Epithelial cell of prostate (primary cell): ENCODE measurements around the gene GNB4.

ENCODE experiments used
- DNase-seq: peaks from one replicate; pipeline ENCODE4 v3.0.0-alpha.2; 2011; ENCODE audit warnings: low read depth, low spot score
- H3K27ac ChIP-seq: fragments of 450-650 bp; 2 replicates; pipeline ENCODE4 v1.5.1; 2017; ENCODE audit warnings: mild to moderate bottlenecking

GNB4 gene

GRCh38 chr3:179451265-179452175, at the start of gene GNB4:
GNB4 (minus strand) TSS chr3:179451470; CDS start chr3:179426200, 25,270 bp downstream.
- H3K27ac ChIP-seq = peak within 1 kb of the TSS; percentile 44
- no peak for DNase-seq

GRCh38 chr3:179495483-179495882, 44.2 kb upstream of the GNB4 start:
- H3K27ac ChIP-seq = no peak overlapping the region
- no peak for DNase-seq

- DNase-seq = no peak
- H3K27ac ChIP-seq = no peak overlapping the region
Measured at GRCh38 chr3:179493260-179493659, 42.0 kb upstream of the GNB4 start.

- DNase-seq = no peak
- H3K27ac ChIP-seq = no peak overlapping the region
Measured at GRCh38 chr3:179488213-179488612, 36.9 kb upstream of the GNB4 start.

GRCh38 chr3:179486806-179487205, 35.5 kb upstream of the GNB4 start:
- no peak overlapping the region for H3K27ac ChIP-seq

GRCh38 chr3:179482857-179483256, 31.6 kb upstream of the GNB4 start:
- no peak for DNase-seq
- no peak overlapping the region for H3K27ac ChIP-seq

More at GRCh38 chr3:179486806-179487205, 35.5 kb upstream of the GNB4 start:
- DNase-seq = no peak

- no peak overlapping the region for H3K27ac ChIP-seq
- DNase-seq = no peak
Measured at GRCh38 chr3:179476215-179476614, 24.9 kb upstream of the GNB4 start.

- no peak for DNase-seq
- H3K27ac ChIP-seq = no peak overlapping the region
Measured at GRCh38 chr3:179474480-179474879, 23.2 kb upstream of the GNB4 start.

- no peak for DNase-seq
- H3K27ac ChIP-seq = no peak overlapping the region
Measured at GRCh38 chr3:179473565-179473964, 22.3 kb upstream of the GNB4 start.

GRCh38 chr3:179464323-179465092, 13.2 kb upstream of the GNB4 start:
- no peak for DNase-seq
- no peak overlapping the region for H3K27ac ChIP-seq

- no peak for DNase-seq
- no peak overlapping the region for H3K27ac ChIP-seq
Measured at GRCh38 chr3:179463319-179463718, 12.0 kb upstream of the GNB4 start.

GRCh38 chr3:179460260-179460659, 9.0 kb upstream of the GNB4 start:
- H3K27ac ChIP-seq = no peak overlapping the region
- no peak for DNase-seq

GRCh38 chr3:179455954-179456353, 4.7 kb upstream of the GNB4 start:
- DNase-seq = no peak

GRCh38 chr3:179454887-179455286, 3.6 kb upstream of the GNB4 start:
- DNase-seq = no peak
- H3K27ac ChIP-seq = no peak overlapping the region

More at GRCh38 chr3:179455954-179456353, 4.7 kb upstream of the GNB4 start:
- no peak overlapping the region for H3K27ac ChIP-seq

- DNase-seq = no peak
- H3K27ac ChIP-seq = no peak overlapping the region
Measured at GRCh38 chr3:179453967-179454366, 2.7 kb upstream of the GNB4 start.

- DNase-seq = no peak
Measured at GRCh38 chr3:179452872-179453271, 1.6 kb upstream of the GNB4 start.

GRCh38 chr3:179452176-179452564, 900 bp upstream of the GNB4 start:
- no peak overlapping the region for H3K27ac ChIP-seq
- DNase-seq = no peak

More at GRCh38 chr3:179452872-179453271, 1.6 kb upstream of the GNB4 start:
- H3K27ac ChIP-seq = no peak overlapping the region

- H3K27ac ChIP-seq = peak overlapping the region; percentile 44
- no peak for DNase-seq
Measured at GRCh38 chr3:179450901-179451264, 387 bp downstream of the GNB4 start.

GRCh38 chr3:179450261-179450701, 989 bp downstream of the GNB4 start:
- no peak for DNase-seq
- no peak overlapping the region for H3K27ac ChIP-seq

- no peak for DNase-seq
- no peak overlapping the region for H3K27ac ChIP-seq
Measured at GRCh38 chr3:179449636-179450035, 1.6 kb downstream of the GNB4 start.

GRCh38 chr3:179447251-179447650, 4.0 kb downstream of the GNB4 start:
- DNase-seq = no peak
- no peak overlapping the region for H3K27ac ChIP-seq
